HCT116 (cell line): Measurements from ENCODE around the gene ETAA1. TPM values are rescaled to one million over a fixed set of nuclear protein-coding genes. Genes with fewer than 3 reads are reported as not detected.

Experiments
- ATAC-seq: fragments of 200-7000 bp; cut with Tn5 transposase; 2 replicates; pipeline ENCODE4 v1.9.1; 2020; ENCODE audit warnings: mild to moderate bottlenecking, moderate library complexity
- BruUV-seq: library from RNA; stranded (reverse); fragments of 400-500 nt; replicated peaks from 2 replicates; lab custom pipeline; 2021; lab: Mats Ljungman, UMichigan
- CTCF ChIA-PET: fragments of 300-600 bp; sonication (Branson Sonifier 250); formaldehyde crosslinking; loops from one replicate; lab custom pipeline; 2021; ENCODE audit warnings: antibody characterized with exemption; lab: Charles Lee
- POLR2A ChIA-PET: fragments of 300-600, 350-600 bp; sonication (Branson Sonifier 250); formaldehyde crosslinking; loops from one replicate; lab custom pipeline; 2021; ENCODE audit warnings: antibody characterized with exemption; lab: Charles Lee
- RAD21 ChIA-PET, 2 experiments: fragments of 300-600 bp; sonication (Branson Sonifier 250); formaldehyde crosslinking; loops; one replicate each; lab custom pipeline; 2023; ENCODE audit warnings: low total read pairs in 2 of 2; ENCODE audit not compliant: uncharacterized antibody in 2 of 2, unreplicated experiment in 2 of 2, low non-redundant PET in 1 of 2; lab: Charles Lee
- DNase-seq: peaks from one replicate; pipeline ENCODE4 v3.0.0-alpha.2; 2010; ENCODE audit warnings: low read depth, low spot score
- H2AFZ ChIP-seq: fragments of 200-600 bp; shearing (Covaris generic), sonication (generic); 2 replicates; pipeline ENCODE4 v1.6.1; 2017; ENCODE audit warnings: low read depth, mixed run types, mixed read lengths, antibody characterized with exemption, low read length; ENCODE audit not compliant: poor library complexity, severe bottlenecking
- H3K27ac ChIP-seq: 2 replicates; pipeline ENCODE4 v1.5.1; 2012; ENCODE audit warnings: low read depth, low read length
- H3K27me3 ChIP-seq: fragments of 200-600 bp; sonication (generic); 2 replicates; pipeline ENCODE4 v1.6.1; 2016; ENCODE audit warnings: mixed run types, low read length, mixed read lengths; ENCODE audit not compliant: insufficient read depth
- H3K36me3 ChIP-seq, 2 experiments: fragments of 200-500 bp in 1 of 2; fragments of 200-600 bp in 1 of 2; sonication (Bioruptor generic) in 1 of 2; sonication (generic) in 1 of 2; 2 replicates each; pipeline versions ENCODE4 v1.5.1 to v1.6.1; 2014 to 2016; ENCODE audit warnings: low read length in 2 of 2, inconsistent platforms in 1 of 2, mixed read lengths in 1 of 2, mixed run types in 1 of 2; ENCODE audit not compliant: insufficient read depth in 2 of 2, control insufficient read depth in 1 of 2
- H3K4me1 ChIP-seq, 2 experiments: fragments of 200-600 bp in 1 of 2; sonication (generic) in 1 of 2; 2 replicates each; pipeline versions ENCODE4 v1.5.1 to v1.6.1; 2012 to 2017; ENCODE audit warnings: low read length in 2 of 2, inconsistent platforms in 1 of 2, mild to moderate bottlenecking in 1 of 2, mixed read lengths in 1 of 2, mixed run types in 1 of 2, moderate library complexity in 1 of 2; ENCODE audit not compliant: insufficient read depth in 2 of 2, control insufficient read depth in 1 of 2
- H3K4me2 ChIP-seq: fragments of 200-600 bp; sonication (generic); 2 replicates; pipeline ENCODE4 v1.6.1; 2017; ENCODE audit warnings: mixed run types, low read length, mixed read lengths
- H3K4me3 ChIP-seq, 2 experiments: fragments of 200-600 bp in 1 of 2; sonication (generic) in 1 of 2; replicated peaks in 1 of 2; 2 replicates each; pipeline ENCODE4 v1.5.1; 2011 to 2016; ENCODE audit warnings: low read length in 2 of 2, control low read depth in 1 of 2, low read depth in 1 of 2, mild to moderate bottlenecking in 1 of 2, mixed read lengths in 1 of 2, mixed run types in 1 of 2
- H3K79me2 ChIP-seq: fragments of 200-600 bp; sonication (generic); 2 replicates; pipeline ENCODE4 v1.6.1; 2017; ENCODE audit warnings: mild to moderate bottlenecking, mixed run types, low read length, moderate library complexity, mixed read lengths; ENCODE audit not compliant: insufficient read depth
- H3K9ac ChIP-seq: fragments of 200-600 bp; sonication (generic); 2 replicates; pipeline ENCODE4 v1.6.1; 2016; ENCODE audit warnings: low read length, mixed read lengths
- H3K9me2 ChIP-seq: fragments of 200-600 bp; sonication (generic), shearing (Covaris generic); 2 replicates; pipeline ENCODE4 v1.6.1; 2017; ENCODE audit warnings: mixed run types, mild to moderate bottlenecking, moderate library complexity; ENCODE audit not compliant: insufficient read depth
- H3K9me3 ChIP-seq, 2 experiments: fragments of 200-500 bp in 1 of 2; fragments of 200-600 bp in 1 of 2; sonication (Bioruptor generic) in 1 of 2; sonication (generic) in 1 of 2; 2 replicates each; pipeline ENCODE4 v1.6.1; 2014 to 2017; ENCODE audit warnings: low read length in 2 of 2, mixed read lengths in 2 of 2, inconsistent platforms in 1 of 2, low read depth in 1 of 2, mild to moderate bottlenecking in 1 of 2, mixed run types in 1 of 2, moderate library complexity in 1 of 2; ENCODE audit not compliant: control insufficient read depth in 1 of 2, insufficient read depth in 1 of 2
- H4K20me1 ChIP-seq: fragments of 200-600 bp; sonication (generic), shearing (Covaris generic); 2 replicates; pipeline ENCODE4 v1.6.1; 2017; ENCODE audit warnings: mixed run types, mild to moderate bottlenecking, moderate library complexity; ENCODE audit not compliant: insufficient read depth
- CBX3 ChIP-seq: IDR thresholded peaks from 2 replicates; pipeline ENCODE4 v1.6.1; 2012; ENCODE audit warnings: low read depth
- CEBPB ChIP-seq: IDR thresholded peaks from 2 replicates; pipeline ENCODE4 v1.6.1; 2012; ENCODE audit warnings: low read depth
- EGR1 ChIP-seq: IDR thresholded peaks from 2 replicates; pipeline ENCODE4 v1.6.1; 2012; ENCODE audit warnings: low read depth
- ELF1 ChIP-seq: IDR thresholded peaks from 2 replicates; pipeline ENCODE4 v1.6.1; 2012; ENCODE audit warnings: low read depth, borderline replicate concordance
- EZH2phosphoT487 ChIP-seq: fragments of 200-600 bp; IDR thresholded peaks from 2 replicates; pipeline ENCODE4 v1.6.1; 2018; ENCODE audit warnings: antibody characterized with exemption, borderline replicate concordance
- FOSL1 ChIP-seq: IDR thresholded peaks from 2 replicates; pipeline ENCODE4 v1.6.1; 2012; ENCODE audit warnings: low read depth
- JUND ChIP-seq: IDR thresholded peaks from 2 replicates; pipeline ENCODE4 v1.6.1; 2012
- POLR2A ChIP-seq: IDR thresholded peaks from 2 replicates; pipeline ENCODE4 v1.7.0; 2011; ENCODE audit warnings: borderline replicate concordance; ENCODE audit not compliant: insufficient read depth, insufficient read length; ENCODE audit errors: extremely low read depth
- POLR2AphosphoS5 ChIP-seq: IDR thresholded peaks from 2 replicates; pipeline ENCODE4 v1.6.1; 2011; ENCODE audit warnings: mild to moderate bottlenecking, low read depth, low read length, moderate library complexity
- RAD21 ChIP-seq: IDR thresholded peaks from 2 replicates; pipeline ENCODE4 v1.6.1; 2012; ENCODE audit warnings: low read depth, mild to moderate bottlenecking
- SP1 ChIP-seq: IDR thresholded peaks from 2 replicates; pipeline ENCODE4 v1.6.1; 2012; ENCODE audit warnings: low read depth
- SRF ChIP-seq: IDR thresholded peaks from 2 replicates; pipeline ENCODE4 v1.6.1; 2012; ENCODE audit warnings: low read depth
- TCF7L2 ChIP-seq: IDR thresholded peaks from 2 replicates; pipeline ENCODE4 v1.7.0; 2011; ENCODE audit warnings: borderline replicate concordance, inconsistent platforms; ENCODE audit not compliant: insufficient read depth, insufficient read length; ENCODE audit errors: extremely low read depth
- YY1 ChIP-seq: IDR thresholded peaks from 2 replicates; pipeline ENCODE4 v1.6.1; 2011; ENCODE audit warnings: low read length, low read depth, moderate library complexity, mild to moderate bottlenecking; ENCODE audit not compliant: insufficient replicate concordance; ENCODE audit errors: extremely low read depth
- ZNF274 ChIP-seq: fragments of 200-500 bp; sonication (Bioruptor generic); IDR thresholded peaks from 2 replicates; pipeline ENCODE4 v1.6.1; 2014; ENCODE audit warnings: mild to moderate bottlenecking, low read depth, low read length, inconsistent platforms
- intact Hi-C: fragments of 100-400 bp; cut with micrococcal nuclease; formaldehyde crosslinking; loops from 2 replicates; pipeline ENCODE4 v1.10.0; 2022
- total RNA-seq: library from RNA; stranded (reverse); gene quantifications from one replicate; pipeline ENCODE4 v1.2.1, GENCODE V29; 2021; ENCODE audit not compliant: unreplicated experiment
- TF ChIP-seq, protein P1 (sequence below): IDR thresholded peaks from 2 replicates; pipeline ENCODE4 v1.6.1; 2012
- TF ChIP-seq, protein P2 (sequence below): IDR thresholded peaks from 2 replicates; pipeline ENCODE4 v1.6.1; 2011; ENCODE audit warnings: mild to moderate bottlenecking, low read length, moderate library complexity; ENCODE audit not compliant: insufficient replicate concordance; ENCODE audit errors: extremely low read depth

The ETAA1 gene
- total RNA-seq, 1 experiment from 2014 or later = 9.6 TPM

DNA sequence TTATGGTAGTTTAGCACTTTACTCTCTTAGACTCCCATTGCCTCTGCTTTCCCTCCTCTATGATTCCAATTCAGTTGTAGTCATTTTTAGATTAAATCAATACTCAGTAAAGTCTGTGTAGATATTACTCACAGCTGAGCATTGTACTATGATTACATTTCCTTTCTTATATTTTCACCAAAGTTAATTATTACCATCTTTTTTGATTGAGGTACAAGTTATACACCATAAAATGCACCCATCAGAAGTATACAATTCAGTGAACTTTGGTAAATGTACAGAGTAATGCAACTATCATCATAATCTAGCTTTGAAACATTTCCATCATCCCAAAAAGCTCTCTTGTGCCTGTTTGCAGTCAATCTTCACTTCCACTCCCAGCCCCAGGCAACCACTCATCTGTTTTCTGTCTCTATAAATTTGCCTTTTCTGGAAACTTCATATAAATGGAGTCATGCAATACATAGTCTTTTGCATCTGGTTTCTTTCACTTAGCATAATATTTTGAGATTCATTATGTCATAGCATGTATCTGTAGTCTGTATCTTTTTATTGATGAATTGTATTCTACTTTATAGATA, 30.2 kb upstream of the ETAA1 start:
- H3K9me2 ChIP-seq = no peaks in the 10 kb centered on the region
- POLR2A ChIA-PET = no interaction called here
- DNase-seq = no peak
- no TSS peak for BruUV-seq
- no peak overlapping the region for H3K4me3 ChIP-seq
- H3K9me3 ChIP-seq = no peaks in the 10 kb centered on the region
- no peak overlapping the region for H3K27ac ChIP-seq
- H3K4me2 ChIP-seq = no peak overlapping the region
- H3K79me2 ChIP-seq = no peaks in the 10 kb centered on the region
- no peaks in the 10 kb centered on the region for H3K36me3 ChIP-seq
- H4K20me1 ChIP-seq = no peaks in the 10 kb centered on the region
- TF ChIP-seq SRF (no peak), SP1 (no peak), YY1 (no peak), ELF1 (no peak), RAD21 (no peak), POLR2A (no peak), JUND (no peak)
- intact Hi-C loops = no loop called here
- H3K4me1 ChIP-seq = no peaks in the 10 kb centered on the region
- no peak for ATAC-seq
- H3K9ac ChIP-seq = no peak overlapping the region
- no peak overlapping the region for H2AFZ ChIP-seq
- RAD21 ChIA-PET = no interaction called here
- CTCF ChIA-PET = no interaction called here
- H3K27me3 ChIP-seq = peaks cover 16% of the 10 kb centered on the region

- BruUV-seq = no TSS peak
- no peaks in the 10 kb centered on the region for H3K36me3 ChIP-seq
- DNase-seq (no peak), ATAC-seq (no peak)
- H3K9me2 ChIP-seq = no peaks in the 10 kb centered on the region
- H3K4me2 ChIP-seq = no peak overlapping the region
- H3K27ac ChIP-seq = no peak overlapping the region
- no peaks in the 10 kb centered on the region for H4K20me1 ChIP-seq
- intact Hi-C loops = no loop called here
- H3K4me3 ChIP-seq = no peak overlapping the region
- no peaks in the 10 kb centered on the region for H3K79me2 ChIP-seq
- CTCF ChIA-PET = no interaction called here
- no peaks in the 10 kb centered on the region for H3K27me3 ChIP-seq
- no peak overlapping the region for H2AFZ ChIP-seq
- no peaks in the 10 kb centered on the region for H3K9me3 ChIP-seq
- no peak for TF ChIP-seq TCF7L2
- TF ChIP-seq EZH2phosphoT487 = no peak
- no peak for TF ChIP-seq ZNF274
- TF ChIP-seq CBX3 = no peak
- TF ChIP-seq, protein P1, sequence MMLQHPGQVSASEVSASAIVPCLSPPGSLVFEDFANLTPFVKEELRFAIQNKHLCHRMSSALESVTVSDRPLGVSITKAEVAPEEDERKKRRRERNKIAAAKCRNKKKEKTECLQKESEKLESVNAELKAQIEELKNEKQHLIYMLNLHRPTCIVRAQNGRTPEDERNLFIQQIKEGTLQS = no peak
- TF ChIP-seq, protein P2, sequence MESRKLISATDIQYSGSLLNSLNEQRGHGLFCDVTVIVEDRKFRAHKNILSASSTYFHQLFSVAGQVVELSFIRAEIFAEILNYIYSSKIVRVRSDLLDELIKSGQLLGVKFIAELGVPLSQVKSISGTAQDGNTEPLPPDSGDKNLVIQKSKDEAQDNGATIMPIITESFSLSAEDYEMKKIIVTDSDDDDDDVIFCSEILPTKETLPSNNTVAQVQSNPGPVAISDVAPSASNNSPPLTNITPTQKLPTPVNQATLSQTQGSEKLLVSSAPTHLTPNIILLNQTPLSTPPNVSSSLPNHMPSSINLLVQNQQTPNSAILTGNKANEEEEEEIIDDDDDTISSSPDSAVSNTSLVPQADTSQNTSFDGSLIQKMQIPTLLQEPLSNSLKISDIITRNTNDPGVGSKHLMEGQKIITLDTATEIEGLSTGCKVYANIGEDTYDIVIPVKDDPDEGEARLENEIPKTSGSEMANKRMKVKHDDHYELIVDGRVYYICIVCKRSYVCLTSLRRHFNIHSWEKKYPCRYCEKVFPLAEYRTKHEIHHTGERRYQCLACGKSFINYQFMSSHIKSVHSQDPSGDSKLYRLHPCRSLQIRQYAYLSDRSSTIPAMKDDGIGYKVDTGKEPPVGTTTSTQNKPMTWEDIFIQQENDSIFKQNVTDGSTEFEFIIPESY = no peak
- TF ChIP-seq RAD21 = no peak
- no peak for TF ChIP-seq FOSL1
- TF ChIP-seq CEBPB = no peak
- TF ChIP-seq JUND = no peak
- TF ChIP-seq ELF1 = no peak
- TF ChIP-seq EGR1 = no peak
- TF ChIP-seq POLR2A = no peak
- no peak for TF ChIP-seq POLR2AphosphoS5
- POLR2A ChIA-PET = no interaction called here
- no peaks in the 10 kb centered on the region for H3K4me1 ChIP-seq
- RAD21 ChIA-PET = no interaction called here
- H3K9ac ChIP-seq = no peak overlapping the region
Observed at GRCh38 chr2:67374481-67374880, 22.7 kb upstream of the ETAA1 start.
